ENCODE measurements around the gene RBM4B.

DNA sequence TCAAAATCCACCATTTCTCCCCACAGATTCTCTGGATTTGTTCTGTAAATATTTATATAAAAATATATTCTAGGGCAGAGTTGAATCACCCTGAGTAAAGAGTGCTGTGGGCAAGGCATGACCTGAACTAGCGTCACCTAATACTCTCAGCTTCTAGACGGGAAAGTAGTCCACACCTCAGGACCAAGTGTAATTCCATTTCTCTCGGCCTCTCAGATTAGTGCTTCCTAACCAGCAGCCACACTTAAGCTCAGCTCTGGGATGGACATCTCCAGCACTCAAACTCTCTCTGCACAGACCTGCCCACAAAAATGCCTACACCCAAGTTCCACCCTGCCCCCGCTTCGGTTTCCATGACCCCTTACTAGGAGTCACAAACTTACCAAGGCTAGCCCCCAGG is 46.0 kb upstream of the RBM4B start:
- no peak for TF ChIP-seq TAF1 (IDR thresholded peaks at IDR 0.05; ENCODE audit: borderline replicate concordance, insufficient read depth, low read length)
- no peak for TF ChIP-seq POLR2AphosphoS5 (IDR thresholded peaks at IDR 0.05; ENCODE audit: low read depth, low read length)

All from PFSK-1 (cell line).